Measurements from ENCODE around the gene RIMBP3B. TPM values are rescaled to one million over a fixed set of nuclear protein-coding genes. Genes with fewer than 3 reads are reported as not detected.
"Not testable (repeated sequence)": the region's sequence is repeated elsewhere in the genome, so short reads cannot be mapped to it uniquely, and the experiment has no call there.

RIMBP3B gene
- total RNA-seq, 1 experiment from 2014 or later: 0.05 TPM

- DNase-seq (ENCODE audit: low read depth): not testable (repeated sequence)
These were observed 34.3 kb downstream of the RIMBP3B start for GRCh38 chr22:21417853-21418252.

- not testable (repeated sequence) for DNase-seq (ENCODE audit: low read depth)
These were observed 35.6 kb downstream of the RIMBP3B start for GRCh38 chr22:21418974-21419638.

- DNase-seq (ENCODE audit: low read depth): not testable (repeated sequence)
These were observed 36.7 kb downstream of the RIMBP3B start for GRCh38 chr22:21420180-21420763.

GRCh38 chr22:21424084-21424709, 40.6 kb downstream of the RIMBP3B start:
- DNase-seq (ENCODE audit: low read depth): not testable (repeated sequence)

DNA sequence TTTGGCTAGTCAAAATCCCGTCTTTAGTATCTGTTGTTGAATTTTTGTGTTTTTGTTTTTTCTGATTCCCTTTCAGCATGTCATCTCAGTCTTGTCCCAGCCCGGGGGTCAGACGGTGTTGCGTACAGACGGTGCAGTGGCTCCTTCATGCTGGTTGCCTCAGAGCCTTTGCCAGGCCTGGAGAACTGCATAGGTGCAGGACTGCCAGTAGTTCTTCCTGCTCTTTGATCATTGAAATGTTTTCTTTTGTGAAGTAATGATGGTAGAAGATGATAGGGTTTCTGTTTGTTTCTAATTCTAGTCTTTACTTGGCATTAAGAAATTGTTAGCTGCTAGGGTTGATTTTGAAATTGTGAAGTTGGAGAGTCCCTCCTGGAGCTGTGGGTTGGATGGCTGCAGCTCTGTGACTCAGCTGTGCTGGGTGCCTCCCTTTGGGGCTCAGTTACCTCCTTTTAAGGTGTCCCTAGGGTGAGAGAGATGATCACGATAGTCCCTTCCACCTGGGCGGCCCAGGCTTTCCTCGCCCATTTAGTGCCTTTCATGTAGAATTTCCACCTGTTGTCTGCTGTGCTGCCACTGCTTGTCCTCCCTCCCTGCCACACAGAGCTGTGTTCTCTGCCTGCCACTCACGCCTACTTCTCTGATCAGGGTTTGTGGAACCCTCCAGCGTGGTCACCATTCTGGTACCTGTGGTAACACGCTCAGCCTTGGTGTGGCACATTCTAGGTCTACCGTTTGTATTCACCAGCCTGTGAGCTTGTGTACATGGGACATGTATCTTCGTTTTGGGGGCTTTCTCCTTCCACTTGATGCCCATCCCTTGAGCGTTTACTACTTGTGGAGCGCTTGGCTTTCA, 51.1 kb downstream of the RIMBP3B start:
- DNase-seq (ENCODE audit: low read depth): not testable (repeated sequence)

DNA sequence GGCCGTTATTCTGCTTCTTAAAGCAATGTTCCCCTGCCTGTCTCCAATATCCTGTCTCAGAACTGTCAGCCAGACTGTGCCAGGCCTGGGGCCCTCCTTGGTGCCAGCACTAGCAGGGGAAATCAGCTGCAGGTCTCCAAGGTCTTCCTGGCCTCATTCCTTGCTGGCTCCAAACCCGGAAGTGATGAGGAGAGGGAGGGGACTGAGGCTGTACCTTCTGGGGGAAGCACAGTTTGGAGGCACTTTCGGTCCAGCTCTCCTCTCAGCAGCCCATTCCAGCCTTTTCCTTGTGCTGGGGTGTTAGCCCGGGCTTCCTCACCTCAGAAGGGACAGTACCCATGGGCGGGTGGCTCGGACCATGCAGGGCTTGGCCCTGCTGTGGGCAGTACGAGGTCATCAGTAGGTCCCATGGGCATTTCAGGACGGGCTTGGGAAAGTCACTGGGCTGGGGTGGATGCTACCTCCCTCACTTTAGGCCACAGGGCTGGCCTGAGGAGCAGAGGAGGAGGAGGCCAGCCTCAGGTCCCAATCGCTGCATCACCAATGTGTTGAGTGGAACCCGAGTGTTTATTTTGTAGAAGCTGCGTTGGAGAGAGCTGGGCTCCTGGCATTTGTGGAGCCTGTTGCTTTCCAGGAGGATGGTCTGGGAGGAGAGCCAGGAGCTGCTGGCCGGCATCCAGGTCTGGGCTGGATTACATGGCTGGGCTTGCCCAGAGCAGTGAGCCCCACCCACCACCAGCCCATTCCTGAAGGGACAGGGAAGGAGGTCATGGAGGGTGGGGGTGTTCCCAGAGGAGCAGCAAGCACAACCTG, 52.7 kb downstream of the RIMBP3B start:
- DNase-seq (ENCODE audit: low read depth): not testable (repeated sequence)

DNA sequence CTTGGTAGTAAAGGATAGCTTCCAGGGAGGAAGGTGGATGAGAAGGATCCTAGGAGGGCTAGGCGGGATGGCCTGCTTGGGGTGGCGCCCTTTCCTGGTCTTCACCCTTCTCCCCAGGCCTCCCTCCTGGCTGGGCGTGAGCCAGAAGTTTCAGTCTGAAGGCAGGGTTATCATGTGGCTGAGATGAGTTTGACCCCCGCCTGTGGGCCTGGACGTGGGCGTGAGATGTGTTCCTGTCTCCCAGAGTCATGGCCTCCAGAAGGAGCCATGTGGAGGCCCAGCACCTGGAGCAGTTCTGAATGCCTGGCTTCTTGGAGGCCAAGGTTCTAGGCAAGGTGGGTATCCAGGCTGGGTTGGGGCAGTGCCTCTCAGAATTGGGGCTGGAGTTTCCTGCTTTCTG, 54.5 kb downstream of the RIMBP3B start:
- DNase-seq (ENCODE audit: low read depth): not testable (repeated sequence)

Small RNA genes within 50 kb of the gene (small RNA-seq; reads per million reads assigned to genes)
- gene RF00492: not detected
- not detected for gene RN7SKP63

Other genes with a start within 250 kb of the RIMBP3B start
- 2.5 and 3.4 TPM in 2 replicates for gene HIC2, start 33.6 kb downstream of the RIMBP3B start, total RNA-seq (2014; rRNA removed; shearing (Covaris generic))
- gene TMEM191C, start 83.6 kb downstream of the RIMBP3B start, total RNA-seq (2014; rRNA removed; shearing (Covaris generic)): 1.1 and 2.7 TPM in 2 replicates
- gene RIMBP3C, start 167.7 kb downstream of the RIMBP3B start, total RNA-seq (2014; rRNA removed; shearing (Covaris generic)): 0.13 and 0.35 TPM in 2 replicates
- gene UBE2L3, start 184.0 kb downstream of the RIMBP3B start, total RNA-seq (2014; rRNA removed; shearing (Covaris generic)): 81.9 and 114 TPM in 2 replicates
- 77.4 and 81.9 TPM in 2 replicates for gene YDJC, start 246.3 kb downstream of the RIMBP3B start, total RNA-seq (2014; rRNA removed; shearing (Covaris generic))
- gene CCDC116, start 249.0 kb downstream of the RIMBP3B start, total RNA-seq (2014; rRNA removed; shearing (Covaris generic)): not detected in 2 replicates